DMS114 treated with DMSO at 0.1 percent for 48 hours (cell line): Measurements from ENCODE around the gene MKLN1.
"Not testable (repeated sequence)": the region's sequence is repeated elsewhere in the genome, so short reads cannot be mapped to it uniquely, and the experiment has no call there.

Experiments used
- DNase-seq: peaks from one replicate; lab custom pipeline; 2025; ENCODE audit not compliant: unreplicated experiment; lab: John Stamatoyannopoulos, UW

Gene MKLN1

GRCh38 chr7:131307627-131308026, 20.0 kb upstream of the MKLN1 start:
- DNase-seq = no peak

- DNase-seq = no peak
Observed at GRCh38 chr7:131312838-131313237, 14.8 kb upstream of the MKLN1 start.

GRCh38 chr7:131320603-131321002, 7.1 kb upstream of the MKLN1 start:
- no peak for DNase-seq

GRCh38 chr7:131321656-131322055, 6.0 kb upstream of the MKLN1 start:
- DNase-seq = no peak

- no peak for DNase-seq
Observed at GRCh38 chr7:131322061-131322460, 5.6 kb upstream of the MKLN1 start.

- no peak for DNase-seq
Observed at GRCh38 chr7:131322861-131323260, 4.8 kb upstream of the MKLN1 start.

GRCh38 chr7:131325179-131325840, 2.4 kb upstream of the MKLN1 start:
- no peak for DNase-seq

- no peak for DNase-seq
Observed at GRCh38 chr7:131326576-131326975, 1.1 kb upstream of the MKLN1 start.

- DNase-seq = peak; percentile 54
Observed at GRCh38 chr7:131327049-131327625, 539 bp upstream of the MKLN1 start.

GRCh38 chr7:131328377-131329175, 900 bp downstream of the MKLN1 start:
- DNase-seq = peak; percentile 53

- peak; percentile 57 for DNase-seq
Observed at GRCh38 chr7:131329176-131329570, 1.5 kb downstream of the MKLN1 start.

- DNase-seq = no peak
Observed at GRCh38 chr7:131330299-131330698, 2.6 kb downstream of the MKLN1 start.

GRCh38 chr7:131331806-131332205, 4.1 kb downstream of the MKLN1 start:
- no peak for DNase-seq

GRCh38 chr7:131332729-131333128, 5.1 kb downstream of the MKLN1 start:
- not testable (repeated sequence) for DNase-seq

GRCh38 chr7:131335639-131336381, 8.1 kb downstream of the MKLN1 start:
- DNase-seq = no peak

GRCh38 chr7:131336956-131337355, 9.3 kb downstream of the MKLN1 start:
- no peak for DNase-seq

- DNase-seq = no peak
Observed at GRCh38 chr7:131338173-131338572, 10.5 kb downstream of the MKLN1 start.

GRCh38 chr7:131338691-131339390, 11.2 kb downstream of the MKLN1 start:
- DNase-seq = no peak

GRCh38 chr7:131341690-131342089, 14.0 kb downstream of the MKLN1 start:
- DNase-seq = no peak

GRCh38 chr7:131342864-131343442, 15.3 kb downstream of the MKLN1 start:
- no peak for DNase-seq
